ENCODE data around the gene ZNF841.

Gene ZNF841

DNA sequence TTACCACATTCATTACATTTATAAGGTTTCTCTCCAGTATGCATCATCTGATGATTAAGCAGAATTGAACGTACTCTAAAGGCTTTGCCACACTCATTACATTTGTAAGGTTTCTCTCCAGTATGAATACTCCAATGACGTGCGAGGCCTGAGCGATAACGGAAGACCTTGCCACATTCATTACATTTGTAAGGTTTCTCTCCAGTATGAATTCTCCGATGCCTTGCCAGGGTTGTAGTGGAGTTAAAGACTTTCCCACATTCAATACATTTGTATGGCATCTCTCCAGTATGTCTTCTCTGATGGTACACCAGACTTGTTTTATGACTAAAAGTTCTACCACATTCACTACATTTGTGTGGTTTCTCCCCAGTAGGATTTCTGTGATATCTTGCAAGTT lies 30.2 kb downstream of the ZNF841 start:
- TF ChIP-seq, protein P1, sequence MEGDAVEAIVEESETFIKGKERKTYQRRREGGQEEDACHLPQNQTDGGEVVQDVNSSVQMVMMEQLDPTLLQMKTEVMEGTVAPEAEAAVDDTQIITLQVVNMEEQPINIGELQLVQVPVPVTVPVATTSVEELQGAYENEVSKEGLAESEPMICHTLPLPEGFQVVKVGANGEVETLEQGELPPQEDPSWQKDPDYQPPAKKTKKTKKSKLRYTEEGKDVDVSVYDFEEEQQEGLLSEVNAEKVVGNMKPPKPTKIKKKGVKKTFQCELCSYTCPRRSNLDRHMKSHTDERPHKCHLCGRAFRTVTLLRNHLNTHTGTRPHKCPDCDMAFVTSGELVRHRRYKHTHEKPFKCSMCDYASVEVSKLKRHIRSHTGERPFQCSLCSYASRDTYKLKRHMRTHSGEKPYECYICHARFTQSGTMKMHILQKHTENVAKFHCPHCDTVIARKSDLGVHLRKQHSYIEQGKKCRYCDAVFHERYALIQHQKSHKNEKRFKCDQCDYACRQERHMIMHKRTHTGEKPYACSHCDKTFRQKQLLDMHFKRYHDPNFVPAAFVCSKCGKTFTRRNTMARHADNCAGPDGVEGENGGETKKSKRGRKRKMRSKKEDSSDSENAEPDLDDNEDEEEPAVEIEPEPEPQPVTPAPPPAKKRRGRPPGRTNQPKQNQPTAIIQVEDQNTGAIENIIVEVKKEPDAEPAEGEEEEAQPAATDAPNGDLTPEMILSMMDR (IDR thresholded peaks at IDR 0.05): no peak

DNA sequence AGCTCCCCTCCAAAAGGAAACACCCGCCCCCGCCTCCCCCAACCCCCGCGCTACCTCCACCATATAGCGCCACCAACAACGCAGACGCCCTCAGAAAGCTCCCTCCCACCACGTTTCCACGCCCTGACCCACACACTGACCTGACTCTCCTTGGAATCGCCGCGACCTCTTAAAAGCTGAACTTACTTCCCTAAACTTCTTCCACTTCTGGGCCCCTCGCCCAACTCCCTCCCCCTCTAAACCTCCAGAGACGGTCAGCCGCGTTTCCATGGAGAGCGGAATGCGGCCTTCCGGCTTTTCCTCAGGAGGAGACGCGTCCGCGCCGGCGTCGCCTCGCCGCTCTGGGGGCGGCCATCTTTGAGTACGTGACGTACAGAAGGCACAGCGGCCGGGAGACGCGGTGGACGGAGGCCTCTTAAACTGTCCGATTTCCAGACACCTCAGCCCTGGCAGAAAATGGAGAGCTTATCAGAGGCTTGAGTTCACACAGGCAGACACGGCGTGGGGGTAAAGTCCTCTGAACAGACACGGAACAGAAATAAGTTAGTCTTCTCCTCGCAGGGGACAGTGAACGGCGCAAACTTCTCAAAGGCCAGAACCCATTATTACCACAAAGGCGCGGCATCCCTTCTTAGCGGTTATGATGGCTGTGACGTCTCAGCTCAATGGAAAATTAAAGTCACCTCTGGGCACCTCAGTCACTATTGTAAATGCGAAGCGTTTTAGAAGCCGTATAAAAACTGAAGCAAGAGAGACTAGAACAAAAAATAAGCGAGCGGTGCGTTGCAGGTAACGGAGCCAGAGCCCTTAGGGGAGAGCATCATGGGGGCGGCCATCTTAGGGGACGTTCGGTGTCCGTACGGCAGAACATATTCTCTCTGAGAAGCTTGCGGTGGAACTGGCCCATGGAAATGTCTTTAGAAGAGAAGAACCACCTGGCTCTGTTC lies 46.7 kb downstream of the ZNF841 start, which contains the start of gene ZNF432:
Gene ZNF432, minus strand, starts transcription at position 284 of the 947 bp plus-strand sequence. CDS start 1,970 bp downstream, outside the sequence.
- TF ChIP-seq, protein P1 (IDR thresholded peaks at IDR 0.05): no peak

DNA sequence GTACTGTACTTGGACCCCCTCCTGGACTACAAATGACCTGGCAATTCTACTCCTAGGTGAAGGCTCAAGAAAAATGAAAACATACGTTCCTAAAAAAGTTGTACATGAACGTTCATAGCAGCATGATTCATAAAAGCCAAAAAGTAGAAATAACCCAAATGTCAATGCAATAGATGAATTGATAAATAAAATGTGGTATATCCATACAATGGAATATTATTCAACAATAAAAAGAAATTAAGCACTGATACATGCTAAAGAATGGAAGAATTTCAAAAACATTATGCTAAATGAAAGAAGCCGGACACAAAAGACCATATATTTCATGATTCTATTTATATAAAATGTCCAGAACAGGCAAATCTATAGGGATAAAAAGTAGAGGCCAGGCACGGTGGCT lies 56.4 kb downstream of the ZNF841 start:
- TF ChIP-seq, protein P1 (IDR thresholded peaks at IDR 0.05): no peak

DNA sequence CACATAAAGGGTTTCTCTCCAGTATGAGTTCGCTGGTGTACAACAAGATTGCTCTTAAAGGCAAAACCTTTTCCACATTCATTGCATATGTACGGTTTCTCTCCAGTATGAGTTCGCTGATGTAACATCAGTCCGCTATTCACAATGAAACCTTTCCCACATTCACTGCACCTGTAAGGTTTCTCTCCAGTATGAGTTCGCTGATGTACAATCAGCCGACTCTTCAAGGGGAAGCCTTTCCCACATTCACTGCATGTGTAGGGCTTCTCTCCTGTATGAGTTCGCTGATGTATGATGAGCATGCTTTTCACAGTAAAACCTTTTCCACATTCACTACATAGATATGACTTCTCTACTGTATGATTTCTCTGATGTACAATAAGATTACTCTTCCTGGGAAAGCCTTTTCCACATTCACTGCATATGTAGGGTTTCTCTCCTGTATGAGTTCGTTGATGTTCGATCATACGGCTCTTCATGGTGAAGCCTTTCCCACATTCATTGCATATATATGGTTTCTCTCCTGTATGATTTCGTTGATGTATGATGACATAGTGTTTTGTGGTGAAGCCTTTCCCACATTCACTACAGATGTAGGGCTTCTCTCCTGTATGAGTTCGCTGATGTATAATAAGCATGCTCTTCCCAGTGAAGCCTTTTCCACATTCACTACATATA lies 61.4 kb downstream of the ZNF841 start:
- TF ChIP-seq, protein P1 (IDR thresholded peaks at IDR 0.05): no peak

DNA sequence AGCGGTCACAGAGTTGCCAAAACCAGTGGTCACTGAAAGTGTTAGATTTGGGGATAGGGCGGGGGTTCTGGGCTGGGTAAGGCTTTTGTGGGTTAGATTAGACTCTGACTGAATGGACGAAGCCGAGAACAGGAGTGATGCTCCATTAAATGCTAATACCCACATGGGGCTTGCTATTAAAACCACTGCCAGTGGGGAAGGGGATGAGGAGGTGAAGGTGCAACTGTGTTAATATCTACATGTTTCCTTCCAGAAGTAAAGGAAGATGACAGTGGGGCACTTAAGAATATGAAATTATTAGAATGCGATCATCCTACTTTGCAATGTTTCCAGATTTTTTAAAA lies 66.8 kb downstream of the ZNF841 start:
- TF ChIP-seq, protein P1 (IDR thresholded peaks at IDR 0.05): no peak

DNA sequence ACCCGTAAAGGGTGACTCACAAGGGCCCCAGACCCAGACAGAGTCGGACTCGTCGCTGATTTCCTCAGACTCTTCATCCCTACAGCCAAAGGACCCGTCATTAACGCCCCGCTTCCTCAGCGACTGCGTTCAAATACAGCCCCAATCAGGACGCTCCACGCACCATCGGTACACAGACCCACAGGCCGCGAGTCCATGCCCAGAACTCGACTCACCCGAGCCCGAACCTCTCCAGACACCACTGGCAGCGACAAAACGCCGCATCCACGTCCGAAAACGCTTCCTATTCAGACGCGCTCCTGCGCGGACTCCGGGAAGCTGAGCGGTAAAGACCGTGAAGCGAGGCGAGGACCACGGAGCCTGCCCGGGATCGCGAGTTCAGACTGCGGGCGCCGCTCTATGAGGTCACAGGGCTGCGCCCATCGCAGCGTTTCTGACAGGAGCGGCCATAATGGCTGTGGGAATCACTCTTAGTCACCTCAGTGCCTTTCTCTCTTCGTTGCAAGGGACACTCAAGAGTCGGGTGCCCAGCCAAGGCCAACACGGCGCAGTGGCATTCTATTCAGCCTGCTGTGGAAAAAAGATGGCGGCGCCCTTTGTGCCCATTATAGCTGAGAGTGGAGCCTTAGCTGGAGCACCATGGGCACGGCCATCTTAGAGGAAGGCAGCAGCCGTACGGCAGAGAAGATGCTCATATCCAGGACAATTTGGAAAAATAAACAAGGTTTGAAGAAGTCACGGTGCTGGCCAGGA lies 67.4 kb downstream of the ZNF841 start, which contains the start of gene ZNF614:
Gene ZNF614, minus strand, starts transcription at position 353 of the 753 bp plus-strand sequence. CDS start 2,634 bp downstream, outside the sequence.
- TF ChIP-seq, protein P1 (IDR thresholded peaks at IDR 0.05): no peak

DNA sequence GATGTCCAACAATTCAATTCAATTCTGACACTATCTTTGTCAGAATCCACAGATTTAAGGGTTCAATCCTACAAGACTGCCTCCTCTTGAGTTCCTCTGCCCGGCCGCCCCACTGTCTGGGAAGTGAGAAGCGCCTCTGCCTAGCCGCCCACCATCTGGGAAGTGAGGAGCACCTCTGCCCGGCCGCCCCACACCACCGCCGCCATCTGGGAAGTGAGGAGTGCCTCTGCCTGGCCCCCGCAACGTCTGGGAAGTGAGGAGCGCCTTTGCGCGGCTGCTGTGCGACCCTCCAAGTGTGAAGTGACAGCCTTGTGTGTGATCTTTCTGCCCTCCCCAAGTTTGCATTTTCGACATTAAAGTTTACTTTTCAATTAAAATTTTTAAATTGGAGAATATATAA lies 73.4 kb downstream of the ZNF841 start:
- TF ChIP-seq, protein P1 (IDR thresholded peaks at IDR 0.05): no peak

Measured in LNCAP (cell line).